T-helper 1 cell treated with Interleukin-12 subunit alpha and Interleukin-12 subunit beta and Interleukin-4 antibody, amounts not matched to agents 30 μg/mL and 1 μg/mL, for 36 hours (primary cell): ENCODE data around the gene CDH24.
"Not testable (repeated sequence)": the region's sequence is repeated elsewhere in the genome, so short reads cannot be mapped to it uniquely, and the experiment has no call there.

Experiments used
- H3K27ac Mint-ChIP-seq: one replicate; pipeline ENCODE4 v1.8.0; 2021; ENCODE audit warnings: mild to moderate bottlenecking, mixed read lengths
- H3K27me3 Mint-ChIP-seq: one replicate; pipeline ENCODE4 v1.8.0; 2021; ENCODE audit warnings: low read depth, mixed read lengths
- H3K36me3 Mint-ChIP-seq: one replicate; pipeline ENCODE4 v1.8.0; 2021; ENCODE audit warnings: low read depth, mixed read lengths
- H3K4me1 Mint-ChIP-seq: one replicate; pipeline ENCODE4 v1.8.0; 2021; ENCODE audit warnings: low read depth, mixed read lengths
- H3K4me3 Mint-ChIP-seq: one replicate; pipeline ENCODE4 v1.8.0; 2021; ENCODE audit warnings: mild to moderate bottlenecking, moderate library complexity, mixed read lengths
- H3K9me3 Mint-ChIP-seq: one replicate; pipeline ENCODE4 v1.8.0; 2021; ENCODE audit warnings: mixed read lengths

CDH24 gene

DNA sequence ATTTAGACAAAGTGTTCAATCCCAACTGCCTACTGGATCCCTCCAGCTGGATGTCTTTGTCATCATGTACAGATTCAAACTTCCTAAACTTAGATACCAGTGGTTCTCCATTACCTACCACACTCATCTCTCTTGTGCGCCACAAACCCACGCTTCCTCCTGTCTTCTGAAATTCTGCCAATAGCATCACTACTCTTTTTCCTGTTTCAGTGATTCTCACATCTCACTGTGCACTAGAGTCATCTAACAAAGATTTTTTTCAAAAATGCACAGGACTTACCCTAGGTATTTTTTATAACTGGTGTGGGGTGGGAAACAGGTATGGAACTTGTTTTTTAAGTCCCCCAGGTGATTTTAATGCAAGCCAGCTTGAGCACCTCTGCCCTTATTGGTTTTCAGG is 28.5 kb downstream of the CDH24 start:
- peaks cover 40% of the 10 kb centered on the region for H3K4me1 Mint-ChIP-seq
- H3K27me3 Mint-ChIP-seq, result no peaks in the 10 kb centered on the region
- H3K36me3 Mint-ChIP-seq, result peaks cover 51% of the 10 kb centered on the region
- H3K9me3 Mint-ChIP-seq, result no peaks in the 10 kb centered on the region
- H3K27ac Mint-ChIP-seq, result peak overlapping the region; percentile 6
- peak overlapping the region; percentile 4 for H3K4me3 Mint-ChIP-seq

DNA sequence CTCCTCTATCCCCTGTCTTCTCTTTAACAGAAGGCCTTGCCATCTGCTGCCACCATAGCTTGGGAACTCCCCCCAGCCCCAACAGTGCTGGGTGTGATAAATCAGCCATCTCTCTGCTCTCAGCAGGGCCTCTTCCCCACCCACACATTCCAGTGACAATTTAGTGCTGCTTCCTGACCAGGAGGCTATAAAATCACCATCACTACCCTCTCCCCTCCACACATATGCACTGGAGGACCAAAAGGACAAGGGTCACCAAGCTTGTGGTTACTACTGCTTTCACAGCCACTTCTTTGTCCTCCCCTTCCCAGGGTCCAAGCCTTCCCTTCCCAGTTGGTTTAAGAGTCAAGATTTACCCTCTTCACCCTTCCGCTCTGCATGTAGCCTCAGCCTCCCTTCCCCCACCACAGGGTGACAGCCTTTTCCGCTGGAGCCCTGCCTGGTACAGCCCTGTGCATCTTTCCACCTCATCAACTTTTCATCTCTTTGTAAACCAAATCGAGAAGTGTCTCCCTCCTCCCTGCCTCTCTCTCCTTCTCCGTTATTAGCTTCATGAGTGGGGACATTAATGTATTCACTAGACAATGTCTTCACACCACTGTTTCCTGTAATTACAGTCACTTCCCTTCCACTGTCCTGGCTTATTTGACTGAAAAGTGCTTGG is 32.0 kb downstream of the CDH24 start:
- Mint-ChIP-seq H3K9me3 (no peaks in the 10 kb centered on the region), H3K36me3 (peaks cover 49% of the 10 kb centered on the region)

DNA sequence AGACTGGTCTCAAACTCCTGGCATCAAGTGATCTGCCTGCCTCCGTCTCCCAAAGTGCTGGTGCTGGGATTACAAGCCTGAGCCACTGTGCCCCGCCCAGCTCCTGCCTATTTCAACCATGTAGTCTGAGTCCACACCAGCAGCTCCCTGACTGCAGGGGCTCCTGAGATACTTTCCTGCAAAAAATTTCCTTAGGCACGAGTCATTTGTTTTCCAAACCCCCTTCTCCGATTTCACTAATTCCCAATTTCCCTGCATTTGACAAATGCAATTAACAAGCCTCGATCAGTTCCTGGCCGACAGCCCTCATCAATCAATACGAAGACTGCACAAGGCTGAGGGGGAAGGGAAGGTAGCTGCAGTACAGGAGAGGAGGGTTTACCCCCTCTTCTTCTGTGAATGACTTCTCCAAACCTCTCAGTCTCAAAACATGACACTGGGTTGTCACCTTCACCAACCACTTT is 32.7 kb downstream of the CDH24 start:
- Mint-ChIP-seq H3K4me1 (peaks cover 51% of the 10 kb centered on the region), H3K27ac (no peak overlapping the region), H3K4me3 (no peak overlapping the region), H3K36me3 (peaks cover 49% of the 10 kb centered on the region), H3K9me3 (no peaks in the 10 kb centered on the region), H3K27me3 (no peaks in the 10 kb centered on the region)

More for the DNA sequence above, 32.0 kb downstream of the CDH24 start:
- Mint-ChIP-seq H3K4me1 (peaks cover 51% of the 10 kb centered on the region), H3K27ac (peak overlapping the region; percentile 29), H3K27me3 (no peaks in the 10 kb centered on the region), H3K4me3 (peak overlapping the region; percentile 15)

DNA sequence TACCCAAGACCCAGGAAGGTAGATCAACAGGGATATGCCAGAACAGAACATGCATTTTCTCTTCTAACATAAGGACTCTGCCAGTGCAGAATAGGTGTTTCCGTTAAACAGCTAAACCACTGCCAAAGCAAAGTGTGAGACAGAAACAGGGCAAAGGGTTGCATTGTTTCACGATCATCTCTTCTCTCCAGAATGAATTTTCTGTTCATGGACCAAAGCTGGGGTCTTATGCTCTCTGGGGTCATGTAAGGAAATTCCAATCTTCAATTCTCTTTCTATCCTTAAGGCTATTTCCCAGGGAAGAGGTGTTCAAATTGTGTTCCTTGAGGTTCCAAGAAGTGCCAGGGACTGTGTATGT is 33.5 kb downstream of the CDH24 start:
- Mint-ChIP-seq H3K36me3 (peaks cover 42% of the 10 kb centered on the region), H3K9me3 (no peaks in the 10 kb centered on the region), H3K4me3 (no peak overlapping the region), H3K27me3 (no peaks in the 10 kb centered on the region), H3K27ac (no peak overlapping the region), H3K4me1 (peaks cover 46% of the 10 kb centered on the region)

DNA sequence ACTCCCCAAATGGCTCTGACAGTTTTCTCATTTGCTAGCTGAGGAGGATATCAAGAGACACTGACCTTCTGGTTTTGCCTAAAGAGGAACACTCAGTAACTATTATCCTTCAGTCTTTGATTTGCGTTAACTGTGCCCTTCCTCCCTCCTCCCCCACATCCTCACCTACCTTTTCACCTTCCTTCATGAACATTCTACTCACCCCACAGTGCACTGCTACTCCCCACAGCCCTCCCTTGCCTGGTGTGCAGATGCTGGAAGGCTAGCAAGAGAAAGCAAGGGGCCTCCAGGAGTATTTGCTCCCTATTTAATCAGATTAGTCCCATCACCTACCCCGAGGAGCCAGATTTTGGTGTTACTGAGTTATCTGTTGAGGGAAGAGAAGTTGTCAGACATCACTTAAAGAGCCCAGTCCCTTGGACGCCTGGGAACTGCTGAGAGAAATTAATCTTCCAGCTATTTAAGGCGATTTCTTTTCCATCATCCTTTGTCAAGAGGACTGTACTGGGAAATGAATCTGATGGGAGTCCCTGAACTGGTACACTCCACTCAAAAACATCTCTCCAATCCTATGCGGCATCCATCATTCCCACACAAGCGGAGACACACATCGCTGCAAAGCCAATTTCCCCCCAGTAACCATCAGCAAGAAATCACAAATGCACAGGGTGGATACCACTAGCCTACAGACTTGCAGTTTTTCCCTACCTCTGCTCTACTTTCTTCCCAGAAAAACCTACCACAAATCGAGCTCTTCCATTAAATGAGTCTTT is 34.1 kb downstream of the CDH24 start:
- peak overlapping the region; percentile 43 for H3K27ac Mint-ChIP-seq
- no peaks in the 10 kb centered on the region for H3K27me3 Mint-ChIP-seq
- no peak overlapping the region for H3K4me3 Mint-ChIP-seq
- H3K36me3 Mint-ChIP-seq, result peaks cover 40% of the 10 kb centered on the region
- no peaks in the 10 kb centered on the region for H3K9me3 Mint-ChIP-seq
- H3K4me1 Mint-ChIP-seq, result peaks cover 44% of the 10 kb centered on the region

DNA sequence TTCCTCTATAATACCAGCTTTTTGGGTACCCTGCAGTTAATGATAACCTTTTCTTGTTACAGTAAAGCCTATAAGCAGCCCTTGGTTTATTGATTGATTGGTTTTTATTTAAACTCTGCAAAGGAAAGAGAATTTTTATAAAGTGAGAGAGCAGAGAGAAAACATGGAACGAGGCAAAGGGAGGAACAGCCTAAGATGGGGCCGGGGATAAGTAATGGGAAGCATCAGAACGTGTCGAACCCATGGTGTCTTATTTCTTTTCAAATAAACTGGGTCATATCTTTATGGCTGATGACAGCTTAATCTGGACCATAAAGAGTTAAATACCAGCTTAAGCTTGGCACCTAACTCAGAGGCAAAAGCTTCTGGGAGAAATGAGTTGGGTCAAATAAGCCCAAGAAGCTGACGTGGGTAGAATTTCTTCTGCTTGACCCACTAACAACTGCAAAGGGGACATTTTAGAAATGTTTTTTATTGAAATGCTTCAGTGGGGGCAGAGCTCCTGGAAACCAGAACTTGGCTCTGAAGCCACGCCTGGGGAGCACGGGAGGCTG is 35.4 kb downstream of the CDH24 start:
- Mint-ChIP-seq H3K9me3 (no peaks in the 10 kb centered on the region), H3K36me3 (peaks cover 35% of the 10 kb centered on the region), H3K4me3 (no peak overlapping the region), H3K4me1 (peaks cover 38% of the 10 kb centered on the region), H3K27me3 (no peaks in the 10 kb centered on the region), H3K27ac (no peak overlapping the region)

DNA sequence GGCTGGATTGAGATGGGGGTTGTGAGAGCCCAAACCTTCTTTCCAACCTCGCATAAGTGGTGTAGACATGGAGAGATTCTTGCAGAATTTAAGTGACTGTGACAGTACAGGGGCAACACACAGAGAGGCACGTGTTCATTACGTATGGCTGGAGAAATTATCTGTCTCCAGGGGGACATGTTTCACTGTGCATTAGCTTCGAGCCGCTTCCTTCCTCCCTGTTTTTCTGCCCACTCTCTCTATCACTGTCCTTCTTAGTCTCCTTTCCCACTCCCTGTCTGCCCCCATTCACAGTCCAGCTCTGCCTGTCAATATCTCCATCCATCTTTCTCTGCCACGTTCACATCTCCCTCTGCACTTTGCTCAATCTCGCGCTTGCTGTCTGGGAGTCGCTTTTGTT is 35.9 kb downstream of the CDH24 start:
- H3K27ac Mint-ChIP-seq, result no peak overlapping the region
- no peak overlapping the region for H3K4me3 Mint-ChIP-seq
- no peaks in the 10 kb centered on the region for H3K27me3 Mint-ChIP-seq
- H3K36me3 Mint-ChIP-seq, result peaks cover 35% of the 10 kb centered on the region
- H3K9me3 Mint-ChIP-seq, result no peaks in the 10 kb centered on the region
- H3K4me1 Mint-ChIP-seq, result peaks cover 38% of the 10 kb centered on the region

DNA sequence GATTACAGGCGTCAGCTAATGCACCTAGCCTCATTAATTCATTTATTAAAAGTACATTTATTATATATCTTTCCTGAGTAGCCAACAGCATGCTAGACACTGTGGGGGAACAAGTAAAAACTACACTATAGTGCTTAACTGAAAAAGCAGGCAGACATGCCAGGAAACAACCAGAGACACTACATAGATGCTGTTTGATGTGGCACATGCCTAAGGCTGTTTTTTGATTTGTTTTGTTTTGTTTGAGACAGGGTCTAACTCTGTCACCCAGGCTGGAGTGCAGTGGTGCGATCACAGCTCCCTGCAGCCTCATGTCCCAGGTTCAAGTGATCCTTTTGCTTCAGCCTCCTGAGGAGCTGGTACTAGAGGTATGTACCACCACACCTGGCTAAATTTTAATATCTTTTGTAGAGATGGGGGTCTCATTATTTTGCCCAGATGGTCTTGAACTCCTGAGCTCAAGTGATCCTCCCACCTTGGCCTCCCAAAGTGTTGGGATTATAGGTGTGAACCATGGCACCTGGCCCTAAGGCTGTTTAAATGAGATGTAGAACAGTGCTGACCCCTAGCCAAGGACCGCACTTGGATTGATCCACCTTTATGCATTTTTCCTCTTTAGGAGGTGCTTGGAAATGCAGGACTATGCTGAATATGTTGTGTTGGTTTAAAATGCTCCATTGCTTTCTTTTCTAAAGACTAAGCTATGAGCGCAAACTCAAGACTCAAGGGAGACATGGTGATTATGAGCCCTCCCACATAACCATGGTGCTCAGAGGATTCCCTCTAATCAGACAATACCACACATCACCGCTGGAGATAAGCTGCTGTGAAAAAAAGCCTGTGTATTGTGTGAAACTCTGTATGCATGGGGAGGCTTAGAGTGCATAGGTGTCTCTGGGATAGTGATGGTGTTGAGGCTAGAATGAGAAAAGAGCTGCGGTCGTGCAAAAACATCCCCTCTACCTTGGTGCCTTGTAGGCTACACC is 36.9 kb downstream of the CDH24 start:
- H3K36me3 Mint-ChIP-seq, result peaks cover 27% of the 10 kb centered on the region
- H3K4me1 Mint-ChIP-seq, result peaks cover 38% of the 10 kb centered on the region
- H3K27ac Mint-ChIP-seq, result no peak overlapping the region
- H3K4me3 Mint-ChIP-seq, result no peak overlapping the region
- no peaks in the 10 kb centered on the region for H3K27me3 Mint-ChIP-seq
- no peaks in the 10 kb centered on the region for H3K9me3 Mint-ChIP-seq

DNA sequence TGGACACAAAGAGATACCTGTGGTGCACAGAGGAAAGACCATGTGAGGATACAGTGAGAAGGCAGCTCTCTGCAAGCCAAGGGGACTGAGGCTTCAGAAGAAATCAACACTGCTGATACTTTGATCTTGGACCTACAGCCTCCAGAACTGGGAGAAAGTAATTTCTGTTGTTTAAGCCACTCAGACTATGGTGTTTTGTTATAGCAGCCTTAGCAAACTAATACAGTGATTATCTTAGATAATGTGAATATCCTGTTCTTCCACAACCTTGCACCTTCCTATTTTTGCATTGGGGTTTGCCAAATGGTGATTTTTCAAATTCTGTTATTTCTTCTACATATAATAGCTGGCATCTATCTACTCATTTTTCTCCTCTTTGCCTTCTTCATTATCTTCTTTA is 39.2 kb downstream of the CDH24 start:
- peaks cover 20% of the 10 kb centered on the region for H3K4me1 Mint-ChIP-seq
- H3K36me3 Mint-ChIP-seq, result peaks cover 11% of the 10 kb centered on the region

DNA sequence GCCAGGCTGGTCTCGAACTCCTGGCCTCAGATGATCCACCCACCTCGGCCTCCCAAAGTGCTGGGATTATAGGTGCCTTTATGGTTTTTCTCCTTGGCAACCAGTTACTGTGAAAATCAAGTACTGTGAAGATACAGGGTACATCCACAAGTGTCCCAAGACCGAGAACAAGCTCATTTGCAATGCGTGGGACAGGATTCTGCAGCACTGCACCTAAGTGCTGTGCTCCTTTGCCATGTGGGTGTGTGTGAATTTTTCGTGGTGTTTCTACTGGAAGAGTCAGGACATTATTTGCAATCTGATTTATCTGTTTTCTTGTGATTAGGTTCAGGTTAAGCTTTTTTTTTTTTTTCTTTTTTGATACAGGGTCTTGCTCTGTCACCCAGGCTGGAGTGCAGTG is 40.2 kb downstream of the CDH24 start:
- H3K4me3 Mint-ChIP-seq, result no peak overlapping the region
- H3K4me1 Mint-ChIP-seq, result peaks cover 17% of the 10 kb centered on the region
- H3K27me3 Mint-ChIP-seq, result no peaks in the 10 kb centered on the region

More for the DNA sequence above, 39.2 kb downstream of the CDH24 start:
- H3K27ac Mint-ChIP-seq, result no peak overlapping the region
- H3K9me3 Mint-ChIP-seq, result no peaks in the 10 kb centered on the region
- no peak overlapping the region for H3K4me3 Mint-ChIP-seq
- H3K27me3 Mint-ChIP-seq, result no peaks in the 10 kb centered on the region

DNA sequence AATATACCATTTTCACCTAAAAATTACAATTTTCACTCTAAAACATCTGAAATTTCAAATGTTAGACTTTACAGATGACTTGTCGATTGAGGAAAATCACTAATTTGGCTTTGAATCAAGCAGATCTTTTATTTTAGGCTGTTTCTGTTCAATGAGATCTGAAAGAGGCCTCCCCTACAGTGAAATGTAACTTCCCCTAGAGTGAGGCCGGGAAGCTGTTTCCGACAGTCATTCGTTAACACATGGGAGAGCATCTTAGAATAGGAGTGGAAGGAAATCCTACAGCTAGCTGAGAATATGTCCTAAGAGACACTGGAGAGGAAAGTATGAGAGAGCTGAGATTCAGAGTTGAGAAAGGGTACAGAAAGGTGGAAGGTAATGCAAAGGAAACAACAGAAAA is 41.7 kb downstream of the CDH24 start:
- no peaks in the 10 kb centered on the region for H3K27me3 Mint-ChIP-seq
- peak overlapping the region; percentile 5 for H3K27ac Mint-ChIP-seq
- H3K36me3 Mint-ChIP-seq, result peaks cover under 1% of the 10 kb centered on the region
- H3K4me1 Mint-ChIP-seq, result peaks cover 9% of the 10 kb centered on the region
- H3K9me3 Mint-ChIP-seq, result no peaks in the 10 kb centered on the region
- peak overlapping the region; percentile 24 for H3K4me3 Mint-ChIP-seq

More for the DNA sequence above, 40.2 kb downstream of the CDH24 start:
- H3K27ac Mint-ChIP-seq, result no peak overlapping the region
- no peaks in the 10 kb centered on the region for H3K9me3 Mint-ChIP-seq
- peaks cover 9% of the 10 kb centered on the region for H3K36me3 Mint-ChIP-seq

DNA sequence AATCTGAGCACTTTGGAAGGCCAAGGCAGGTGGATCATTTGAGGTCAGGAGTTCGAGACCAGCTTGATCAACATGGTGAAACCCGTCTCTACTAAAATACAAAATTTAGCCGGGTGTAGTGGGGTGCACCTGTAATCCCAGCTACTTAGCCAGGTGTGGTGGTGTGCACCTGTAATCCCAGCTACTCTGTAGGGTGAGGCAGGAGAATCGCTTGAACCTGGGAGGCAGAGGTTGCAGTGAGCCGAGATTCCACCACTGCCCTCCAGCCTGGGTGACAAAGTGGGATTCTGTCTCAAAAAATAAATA is 43.6 kb downstream of the CDH24 start:
- not testable (repeated sequence) for H3K9me3 Mint-ChIP-seq, H3K36me3 Mint-ChIP-seq, H3K4me3 Mint-ChIP-seq, H3K27me3 Mint-ChIP-seq, H3K27ac Mint-ChIP-seq
- H3K4me1 Mint-ChIP-seq, result peaks cover 18% of the 10 kb centered on the region

DNA sequence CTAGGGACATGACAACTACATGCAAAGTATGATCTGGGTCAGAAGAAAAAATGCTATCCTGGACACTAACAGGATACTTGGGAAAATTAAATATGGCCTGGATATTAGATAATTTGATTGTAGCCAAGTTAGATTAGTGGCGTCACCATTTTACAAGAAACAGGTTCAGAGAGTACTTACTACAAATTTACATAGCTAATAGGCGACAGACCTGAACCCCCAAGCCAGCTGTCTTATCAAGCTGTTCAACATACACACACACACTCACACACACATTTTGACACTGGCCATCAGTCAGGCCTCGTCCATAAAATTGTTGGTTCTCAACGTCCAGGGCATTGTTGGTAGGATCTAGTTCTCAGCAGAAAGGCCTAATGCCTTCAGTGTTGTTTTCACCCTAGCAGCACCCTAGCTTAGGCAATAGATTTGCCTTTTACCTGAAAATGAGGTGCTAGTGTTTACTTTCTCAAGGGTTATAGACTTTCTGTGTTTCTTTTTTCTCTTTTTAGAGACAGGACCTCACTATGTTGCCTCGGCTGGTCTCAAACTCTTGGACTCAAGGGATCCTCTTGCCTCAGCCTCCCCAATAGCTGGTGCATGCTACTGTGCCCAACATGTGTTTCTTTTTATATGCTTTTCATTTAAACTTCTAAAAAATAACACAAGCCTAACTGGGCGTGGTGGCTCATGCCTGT is 44.1 kb downstream of the CDH24 start:
- Mint-ChIP-seq H3K4me3 (no peak overlapping the region), H3K4me1 (peaks cover 22% of the 10 kb centered on the region), H3K9me3 (no peaks in the 10 kb centered on the region), H3K36me3 (no peaks in the 10 kb centered on the region), H3K27me3 (no peaks in the 10 kb centered on the region), H3K27ac (no peak overlapping the region)
